Stimulated activated CD4-positive, alpha-beta T cell treated with anti-CD3 and anti-CD28 coated beads, Interleukin-4, amount 100 ng/mL, for 1 hour (primary cell): ENCODE data around the gene HCFC1R1.

ENCODE experiments used
- DNase-seq: peaks from one replicate; pipeline ENCODE4 v3.0.0-alpha.2; 2020

HCFC1R1 gene

GRCh38 chr16:2990891-2991290 lies 32.9 kb downstream of the HCFC1R1 start:
- DNase-seq: no peak

GRCh38 chr16:2988590-2989099 lies 35.1 kb downstream of the HCFC1R1 start:
- no peak for DNase-seq

- no peak for DNase-seq
These were observed 35.9 kb downstream of the HCFC1R1 start for GRCh38 chr16:2987833-2988232.

GRCh38 chr16:2987286-2987685 lies 36.5 kb downstream of the HCFC1R1 start:
- DNase-seq: no peak

DNA sequence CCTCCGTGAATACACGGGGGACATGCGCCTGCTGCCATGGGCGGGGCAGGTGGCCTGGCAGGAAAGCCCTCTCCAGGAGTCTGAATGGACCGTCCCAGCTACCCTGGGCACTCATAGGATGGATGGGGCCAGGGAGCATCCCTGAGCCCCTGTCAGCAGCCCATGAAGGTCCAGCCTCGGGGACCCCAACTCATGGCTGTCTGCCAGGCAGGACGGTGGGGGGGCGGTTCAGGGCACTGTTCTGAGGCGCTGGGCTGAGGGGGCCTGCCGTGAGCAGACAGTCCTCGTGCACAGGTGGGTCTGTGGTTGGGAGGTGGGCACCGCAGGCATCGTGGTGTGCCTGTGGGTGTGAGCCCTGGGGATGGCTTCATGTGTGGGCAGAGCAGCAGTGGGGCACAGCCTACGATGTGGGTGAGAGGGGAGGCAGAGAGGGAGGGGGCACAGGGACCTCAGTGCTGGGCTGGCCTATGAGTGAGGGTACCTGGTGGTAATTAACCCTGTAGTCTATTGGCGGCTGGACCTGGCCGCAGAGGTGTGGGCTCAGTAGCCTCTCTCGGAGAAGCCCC lies 37.0 kb downstream of the HCFC1R1 start:
- no peak for DNase-seq

DNA sequence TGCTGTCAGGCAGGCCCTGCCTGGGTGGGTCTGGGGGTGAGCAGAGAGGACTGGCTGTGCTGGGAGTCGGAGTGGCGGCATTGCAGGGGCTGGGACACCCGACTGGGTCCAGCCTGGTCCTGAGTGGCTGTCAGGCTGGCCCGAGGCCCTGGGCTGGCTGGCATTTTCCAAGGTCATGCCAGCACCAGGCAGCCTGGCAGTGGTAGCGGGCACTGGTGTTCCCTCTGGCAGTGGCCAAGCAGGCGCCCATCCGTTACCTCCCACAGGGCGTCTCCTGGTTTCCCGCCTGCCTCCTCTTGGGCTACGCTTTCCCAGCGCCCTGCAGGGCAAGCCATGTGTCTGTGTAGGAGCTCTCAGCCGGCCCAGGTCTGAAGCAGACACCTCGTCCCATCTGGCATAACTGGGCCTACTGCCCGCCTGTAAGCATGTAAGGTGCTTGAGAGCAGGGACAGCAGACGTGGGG lies 37.8 kb downstream of the HCFC1R1 start:
- DNase-seq: no peak

GRCh38 chr16:2985462-2985861 lies 38.3 kb downstream of the HCFC1R1 start:
- no peak for DNase-seq

DNA sequence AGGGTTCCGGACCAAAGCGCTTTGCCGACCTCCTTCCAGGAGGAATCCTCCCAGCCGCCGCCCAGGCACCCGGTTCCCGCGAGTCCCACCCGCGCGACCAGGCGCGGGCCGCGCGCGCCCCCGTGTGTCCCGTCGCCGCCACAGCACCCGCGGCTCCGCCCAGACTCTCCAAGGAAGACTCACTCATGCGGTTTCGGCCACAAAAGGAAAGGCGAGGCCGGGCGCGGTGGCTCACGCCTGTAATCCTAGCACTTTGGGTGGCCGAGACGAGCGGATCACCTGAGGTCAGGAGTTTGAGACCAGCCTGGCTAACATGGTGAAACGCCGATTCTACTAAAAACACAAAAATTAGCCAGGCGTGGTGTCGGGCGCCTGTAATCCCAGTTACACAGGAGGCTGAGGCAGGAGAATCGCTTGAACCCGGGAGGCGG lies 40.0 kb downstream of the HCFC1R1 start:
- peak; percentile 71 for DNase-seq

DNA sequence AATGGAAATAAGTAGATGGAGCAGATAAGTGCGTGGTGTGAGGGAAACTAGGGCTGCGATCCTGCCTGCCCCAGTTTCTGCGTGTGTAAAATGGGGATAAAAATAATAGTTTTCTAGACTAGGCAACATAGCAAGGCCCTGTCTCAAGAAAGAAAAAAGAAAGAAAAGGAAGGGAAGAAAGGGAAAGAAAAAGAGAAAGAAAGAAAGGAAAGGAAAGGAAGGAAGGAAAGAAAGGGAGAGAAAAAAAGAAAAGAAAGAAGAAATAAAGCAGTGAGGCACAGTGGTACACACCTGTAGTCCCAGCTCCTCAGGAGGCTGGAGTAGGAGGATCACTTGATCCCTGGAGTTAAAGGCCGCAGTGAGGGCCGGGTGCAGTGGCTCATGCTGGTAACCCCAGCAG lies 41.3 kb downstream of the HCFC1R1 start:
- DNase-seq: no peak

DNA sequence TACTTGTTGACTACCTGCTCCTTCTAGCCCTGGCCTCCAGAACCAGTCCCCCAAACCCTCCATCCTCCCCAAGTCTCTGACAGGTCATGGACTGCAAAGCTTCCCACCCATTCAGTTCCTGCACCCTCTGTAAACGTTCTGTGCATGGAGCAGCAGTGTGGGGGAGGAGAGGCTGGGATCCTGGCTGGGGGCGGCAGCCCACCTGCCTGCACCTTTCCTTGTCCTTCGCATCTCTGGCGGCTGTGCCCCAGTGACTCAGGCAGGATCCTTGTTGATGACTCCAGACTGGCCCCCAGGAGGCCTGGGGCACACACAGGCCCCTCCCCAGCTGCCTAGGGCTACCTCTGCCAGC lies 41.9 kb downstream of the HCFC1R1 start:
- DNase-seq: no peak

- DNase-seq: no peak
These were observed 42.4 kb downstream of the HCFC1R1 start for GRCh38 chr16:2981177-2981898.

GRCh38 chr16:2980227-2981176 lies 43.2 kb downstream of the HCFC1R1 start, which contains the start of gene PKMYT1:
TSS of gene PKMYT1 (minus strand) at chr16:2980446. CDS start at chr16:2979657, 789 bp downstream.
- DNase-seq: peak; percentile 97

DNA sequence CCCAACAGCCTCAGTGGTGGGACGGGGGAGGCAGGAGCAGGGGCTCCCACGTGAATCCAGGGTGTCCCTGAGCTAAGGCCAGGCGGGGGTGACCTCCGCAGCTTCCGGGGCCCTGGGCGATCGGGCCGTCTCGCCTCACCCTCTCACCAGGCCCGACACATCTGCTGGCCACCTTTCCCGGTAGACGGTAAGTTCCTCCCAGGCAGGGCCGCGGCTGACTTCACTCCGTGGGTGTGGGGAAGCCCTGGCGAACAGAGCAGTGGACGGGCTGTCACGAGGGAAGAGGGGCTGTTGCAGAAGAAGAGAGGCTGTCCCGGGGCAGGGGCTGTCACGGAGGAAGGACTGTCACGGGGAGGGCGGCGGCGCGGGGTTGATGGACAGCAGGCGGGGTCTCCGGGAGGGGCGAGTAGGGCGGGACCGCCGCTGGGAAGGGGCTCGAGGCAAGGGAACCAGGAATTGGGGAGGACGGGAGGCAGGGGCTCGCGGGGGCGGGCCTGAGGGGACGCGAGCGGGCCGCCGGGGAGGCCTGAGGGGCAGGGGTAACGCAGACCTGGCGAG lies 44.0 kb downstream of the HCFC1R1 start:
- DNase-seq: no peak

GRCh38 chr16:2977440-2977839 lies 46.3 kb downstream of the HCFC1R1 start:
- DNase-seq: no peak

DNA sequence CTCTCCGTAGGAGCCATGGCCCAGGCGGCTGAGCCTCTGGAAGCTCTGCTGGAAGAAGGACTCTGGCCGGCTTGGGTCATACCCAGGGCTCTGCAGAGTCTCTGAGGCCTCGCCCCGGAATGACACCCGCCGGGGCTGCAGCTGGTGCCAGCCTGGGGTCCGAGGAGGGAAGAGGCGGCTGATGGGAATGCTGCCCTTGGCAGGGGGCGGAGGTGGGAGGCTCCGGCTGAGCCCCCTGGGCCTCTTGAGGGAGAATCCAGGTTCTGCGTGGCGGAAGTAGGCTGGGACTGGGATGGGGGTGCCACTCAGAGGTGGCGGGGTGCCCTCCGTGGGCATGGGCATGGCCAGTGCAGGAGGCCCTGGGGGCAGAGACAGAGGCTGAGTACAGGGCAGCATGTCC lies 47.1 kb downstream of the HCFC1R1 start:
- DNase-seq: no peak

GRCh38 chr16:2976201-2976600 lies 47.5 kb downstream of the HCFC1R1 start:
- DNase-seq: no peak

- no peak for DNase-seq
These were observed 48.5 kb downstream of the HCFC1R1 start for GRCh38 chr16:2975161-2975795.

DNA sequence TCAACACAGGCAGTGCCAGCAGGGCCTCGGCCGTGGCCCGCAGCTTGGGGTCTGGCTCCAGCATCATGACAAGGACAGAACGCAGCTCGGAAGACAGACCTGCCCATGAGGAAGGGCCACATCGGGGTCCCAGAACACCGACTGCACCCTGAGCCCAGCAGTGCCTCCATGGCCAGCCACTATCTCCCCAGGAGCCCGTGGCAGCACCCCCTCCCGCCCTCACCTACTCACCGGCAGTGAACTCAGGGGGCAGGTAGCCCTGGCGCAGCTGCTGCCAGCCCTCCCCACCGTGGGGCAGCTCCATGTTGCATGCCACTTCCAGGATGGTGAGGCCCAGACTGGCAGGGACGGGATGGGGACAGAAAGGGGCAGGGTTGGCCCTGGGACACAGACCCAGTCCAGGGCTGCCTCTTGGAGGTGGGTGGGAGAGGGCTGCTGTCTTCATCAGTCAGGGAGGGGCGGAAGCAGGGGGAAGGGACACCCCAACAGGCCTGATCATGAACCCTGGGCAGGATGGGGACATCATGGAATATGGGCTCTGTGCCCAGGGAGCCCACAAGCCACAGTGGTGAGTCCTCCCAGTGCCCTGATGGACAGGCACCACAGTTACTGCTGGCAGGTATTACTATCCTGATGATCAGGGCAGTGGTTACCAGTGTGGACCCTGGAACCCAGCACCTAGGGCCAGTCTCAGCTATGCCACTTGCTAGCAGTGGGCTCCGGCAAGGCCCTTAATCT lies 49.3 kb downstream of the HCFC1R1 start:
- DNase-seq: no peak

DNA sequence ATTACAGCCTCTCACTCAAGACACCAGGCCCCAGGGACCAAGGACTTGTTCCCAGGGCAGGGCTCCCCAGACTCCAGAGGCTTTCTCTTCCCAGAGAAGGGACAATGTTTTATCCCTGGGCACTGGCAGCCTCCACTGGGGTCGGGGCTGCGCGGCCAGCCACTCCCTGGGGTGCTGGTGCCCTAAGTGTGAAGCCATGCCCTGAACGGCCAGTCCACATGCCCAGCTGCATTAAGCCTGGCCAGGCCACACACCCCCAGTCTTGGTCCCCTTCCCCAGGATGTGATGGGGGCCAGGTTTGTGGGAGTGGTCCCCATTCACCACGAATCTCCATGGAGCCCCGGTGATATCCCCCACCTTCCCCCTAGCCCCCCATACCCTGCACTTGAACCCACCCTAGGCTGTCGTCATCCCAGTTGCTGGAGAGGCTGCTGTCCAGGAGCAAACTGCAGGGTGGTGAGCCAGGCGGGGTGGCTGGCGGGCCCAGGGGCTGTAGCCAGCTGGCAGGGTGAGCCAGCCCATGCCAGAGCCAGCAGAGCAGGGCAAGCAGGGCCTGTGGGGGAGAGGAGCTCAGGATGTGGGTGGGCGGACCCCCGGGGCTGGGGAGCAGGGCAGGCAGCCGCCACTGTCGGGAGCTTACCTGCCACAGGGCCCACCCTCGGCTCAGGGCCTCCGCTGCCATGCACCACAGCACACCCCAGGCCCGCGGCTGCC lies 50.0 kb downstream of the HCFC1R1 start:
- DNase-seq: no peak

DNA sequence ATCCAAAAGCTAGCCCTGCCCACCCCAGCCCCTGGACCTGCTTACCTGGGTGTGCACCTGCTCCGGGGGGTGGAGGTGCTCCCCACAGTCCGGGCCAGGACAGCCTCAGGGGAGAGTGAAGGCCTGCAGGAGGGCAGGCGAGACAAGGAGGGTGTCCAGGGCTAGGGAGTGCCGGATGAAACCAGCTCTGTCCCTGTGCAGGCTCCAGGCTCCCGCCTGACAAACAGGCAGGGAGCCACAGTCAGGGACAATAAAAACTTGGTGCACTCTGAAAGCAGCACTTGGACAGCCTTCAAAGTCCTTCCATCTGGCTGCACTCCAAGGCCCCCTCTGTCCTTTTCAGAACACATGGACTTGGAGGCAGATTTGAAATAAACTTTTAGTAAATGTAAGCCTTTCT lies 50.6 kb downstream of the HCFC1R1 start:
- DNase-seq: no peak
